Natural killer cell (primary cell): Measurements from ENCODE around the gene IRAG1. TPM values are rescaled to one million over a fixed set of nuclear protein-coding genes. Genes with fewer than 3 reads are reported as not detected.

Experiments
- ATAC-seq, 3 donors: fragments of 150-1000 bp in 2 of 3; fragments of 200-7000 bp in 1 of 3; cut with Tn5 transposase; 1 replicate in 1 of 3; 2 replicates in 2 of 3; pipeline ENCODE4 v1.10.0; 2021; ENCODE audit warnings: mild to moderate bottlenecking in 2 of 3, moderate library complexity in 2 of 3
- DNase-seq, 2 donors: peaks; one replicate each; pipeline versions ENCODE4 v3.0.0 to v3.0.0-alpha.2; 2013 to 2021; ENCODE audit warnings: mixed read lengths in 1 of 2
- H3K27ac ChIP-seq: one replicate; pipeline ENCODE4 v1.5.1; 2013; ENCODE audit warnings: mild to moderate bottlenecking, low read length
- H3K27me3 ChIP-seq: one replicate; pipeline ENCODE4 v1.6.1; 2013; ENCODE audit warnings: low read length; ENCODE audit not compliant: control insufficient read depth, insufficient read depth
- H3K36me3 ChIP-seq: one replicate; pipeline ENCODE4 v1.6.1; 2013; ENCODE audit warnings: low read length; ENCODE audit not compliant: control insufficient read depth, insufficient read depth
- H3K4me1 ChIP-seq: one replicate; pipeline ENCODE4 v1.6.1; 2013; ENCODE audit warnings: low read length; ENCODE audit not compliant: control insufficient read depth, insufficient read depth
- H3K4me3 ChIP-seq: one replicate; pipeline ENCODE4 v1.5.1; 2013; ENCODE audit warnings: low read length
- H3K9me3 ChIP-seq: one replicate; pipeline ENCODE4 v1.6.1; 2013; ENCODE audit warnings: low read length; ENCODE audit not compliant: control insufficient read depth, insufficient read depth
- H3K27ac Mint-ChIP-seq, 2 donors: one replicate each; pipeline ENCODE4 v1.8.0; 2022; ENCODE audit warnings: mild to moderate bottlenecking in 2 of 2, mixed read lengths in 2 of 2, moderate library complexity in 1 of 2
- H3K27me3 Mint-ChIP-seq, 2 donors: one replicate each; pipeline ENCODE4 v1.8.0; 2022; ENCODE audit warnings: low read depth in 2 of 2, mixed read lengths in 2 of 2
- H3K36me3 Mint-ChIP-seq: one replicate; pipeline ENCODE4 v1.8.0; 2022; ENCODE audit warnings: mixed read lengths
- H3K4me1 Mint-ChIP-seq, 2 donors: one replicate each; pipeline ENCODE4 v1.8.0; 2022; ENCODE audit warnings: mixed read lengths in 2 of 2
- H3K4me3 Mint-ChIP-seq: one replicate; pipeline ENCODE4 v1.8.0; 2022; ENCODE audit warnings: mild to moderate bottlenecking, moderate library complexity, mixed read lengths
- H3K9me3 Mint-ChIP-seq, 2 donors: one replicate each; pipeline ENCODE4 v1.8.0; 2022; ENCODE audit warnings: mixed read lengths in 2 of 2
- CTCF ChIP-seq: fragments of 200-600 bp; IDR thresholded peaks from one replicate; pipeline ENCODE4 v1.8.0; 2022; ENCODE audit warnings: antibody characterized with exemption
- WGBS: methylation state at CpG from one replicate; pipeline ENCODE4 v1.1.7; 2013; ENCODE audit warnings: missing lambda C conversion rate; ENCODE audit not compliant: insufficient coverage; 5-methylcytosine and 5-hydroxymethylcytosine counted together
- intact Hi-C: fragments of 100-400 bp; cut with micrococcal nuclease; formaldehyde crosslinking; loops from one replicate; pipeline ENCODE4 v1.14.2; 2022
- total RNA-seq, 4 donors: library from RNA; stranded (reverse); fragments of 120-200 nt in 1 of 4; gene quantifications; one replicate each; pipeline versions ENCODE4 v1.2.3 to v1.2.4, GENCODE V29; 2013 to 2022

The IRAG1 gene
- total RNA-seq, 3 donors from 2014 or later (not counting 1 experiment from before 2014, with no cell fraction given) = 0.50 to 0.54 TPM; not detected in 1

- H3K27me3 ChIP-seq = peaks cover 6% of the 10 kb centered on the region
- Mint-ChIP-seq H3K4me3 (no peak overlapping the region), H3K27me3 (peaks cover 39 to 69% of the 10 kb centered on the region in 2 donors), H3K4me1 (no peaks in the 10 kb centered on the region), H3K36me3 (no peaks in the 10 kb centered on the region), H3K9me3 (no peaks in the 10 kb centered on the region), H3K27ac (no peak overlapping the region)
- no peak overlapping the region for H3K4me3 ChIP-seq
- TF ChIP-seq CTCF = no peak
- H3K27ac ChIP-seq = no peak overlapping the region
- no peak for DNase-seq
- H3K4me1 ChIP-seq = peaks cover 10% of the 10 kb centered on the region
- WGBS = 28% methylated on average over 6 of the region's 6 CpGs
- H3K36me3 ChIP-seq = no peaks in the 10 kb centered on the region
- ATAC-seq = no peak
- intact Hi-C loops = no loop called here
- H3K9me3 ChIP-seq = no peaks in the 10 kb centered on the region
Measured at GRCh38 chr11:10674440-10674855, 19.1 kb downstream of the IRAG1 start.

GRCh38 chr11:10673501-10674062, 20.0 kb downstream of the IRAG1 start:
- H3K27me3 Mint-ChIP-seq = peaks cover 34 to 61% of the 10 kb centered on the region in 2 donors
- Histone ChIP-seq H3K27ac (no peak overlapping the region), H3K36me3 (no peaks in the 10 kb centered on the region), H3K4me1 (peaks cover 10% of the 10 kb centered on the region), H3K27me3 (peaks cover 6% of the 10 kb centered on the region), H3K9me3 (no peaks in the 10 kb centered on the region), H3K4me3 (no peak overlapping the region)
- intact Hi-C loops = no loop called here
- H3K9me3 Mint-ChIP-seq = no peaks in the 10 kb centered on the region
- DNase-seq (no peak), ATAC-seq (no peak)
- 19% methylated on average over 5 of the region's 6 CpGs for WGBS
- no peaks in the 10 kb centered on the region for H3K36me3 Mint-ChIP-seq
- H3K4me3 Mint-ChIP-seq = no peak overlapping the region
- H3K27ac Mint-ChIP-seq = no peak overlapping the region
- no peak for TF ChIP-seq CTCF
- no peaks in the 10 kb centered on the region for H3K4me1 Mint-ChIP-seq

DNA sequence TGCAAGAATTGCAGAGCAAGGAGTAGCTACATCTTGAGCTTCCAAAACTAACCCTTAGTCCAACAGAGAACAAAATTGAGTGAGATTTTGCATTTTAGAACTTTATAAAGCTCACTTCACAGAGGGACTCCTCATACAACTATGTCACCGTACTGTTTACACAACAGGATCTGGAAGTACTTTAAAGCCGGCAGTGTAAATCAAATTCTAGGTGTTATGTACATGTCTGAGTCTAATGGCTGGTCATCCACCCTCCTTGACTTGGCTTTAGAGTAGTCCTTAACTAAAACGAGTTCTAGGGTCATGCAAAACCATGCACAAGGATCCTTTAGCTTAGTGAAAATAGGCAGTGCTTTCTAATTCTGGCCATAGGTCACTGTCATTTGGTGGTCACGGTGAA, 23.5 kb downstream of the IRAG1 start:
- intact Hi-C loops = no loop called here
- Mint-ChIP-seq H3K27ac (no peak overlapping the region), H3K4me3 (no peak overlapping the region), H3K4me1 (no peaks in the 10 kb centered on the region), H3K27me3 (peaks cover 19 to 28% of the 10 kb centered on the region in 2 donors), H3K36me3 (no peaks in the 10 kb centered on the region), H3K9me3 (no peaks in the 10 kb centered on the region)
- Histone ChIP-seq H3K27me3 (peaks cover 6% of the 10 kb centered on the region), H3K36me3 (no peaks in the 10 kb centered on the region), H3K9me3 (no peaks in the 10 kb centered on the region), H3K27ac (no peak overlapping the region), H3K4me1 (peaks cover 6% of the 10 kb centered on the region), H3K4me3 (no peak overlapping the region)
- 72% methylated on average over 4 of the region's 4 CpGs for WGBS
- ATAC-seq = no peak
- DNase-seq = no peak
- TF ChIP-seq CTCF = no peak
